Fibroblast of villous mesenchyme (primary cell): Measurements from ENCODE around the gene DNAJB14. TPM values are rescaled to one million over a fixed set of nuclear protein-coding genes. Genes with fewer than 3 reads are reported as not detected.

Experiments used
- DNase-seq: peaks from one replicate; pipeline ENCODE4 v3.0.0-alpha.2; 2010; ENCODE audit warnings: low read depth
- H3K4me3 ChIP-seq: 2 replicates; pipeline ENCODE4 v1.5.1; 2011; ENCODE audit warnings: low read depth, mild to moderate bottlenecking, low read length
- CTCF ChIP-seq: IDR thresholded peaks from 2 replicates; pipeline ENCODE4 v1.5.1; 2012; ENCODE audit warnings: low read depth, mild to moderate bottlenecking, low read length; ENCODE audit not compliant: insufficient read depth
- total RNA-seq: library from RNA; depleted of rRNA; stranded (reverse); fragments of >200 nt; gene quantifications from 2 replicates; pipeline ENCODE4 v1.2.3, GENCODE V29; 2012

DNAJB14 gene
- total RNA-seq, 1 donor = 54.8 TPM

GRCh38 chr4:99950913-99951254 is 4.5 kb upstream of the DNAJB14 start:
- TF ChIP-seq CTCF = no peak
- H3K4me3 ChIP-seq = peak overlapping the region; percentile 86
- DNase-seq = no peak

GRCh38 chr4:99949999-99950912 is 3.8 kb upstream of the DNAJB14 start, which contains the start of gene H2AZ1:
Gene H2AZ1 (minus strand): TSS chr4:99950275. CDS start chr4:99950170, 105 bp downstream.
- DNase-seq = peak; percentile 100
- H3K4me3 ChIP-seq = peak within 1 kb of the TSS; percentile 97
- no peak for TF ChIP-seq CTCF

- peak overlapping the region; percentile 97 for H3K4me3 ChIP-seq
- peak; percentile 94 for DNase-seq
- TF ChIP-seq CTCF = peak; percentile 93
Measured at GRCh38 chr4:99949034-99949998, 2.9 kb upstream of the DNAJB14 start.

- peak; percentile 4 for DNase-seq
- TF ChIP-seq CTCF = no peak
- peak overlapping the region; percentile 87 for H3K4me3 ChIP-seq
Measured at GRCh38 chr4:99947608-99948007, 1.2 kb upstream of the DNAJB14 start.

- peak overlapping the region; percentile 87 for H3K4me3 ChIP-seq
- no peak for TF ChIP-seq CTCF
- DNase-seq = peak; percentile 25
Measured at GRCh38 chr4:99947190-99947578, 766 bp upstream of the DNAJB14 start.

GRCh38 chr4:99945718-99946355 is 581 bp downstream of the DNAJB14 start:
- no peak for TF ChIP-seq CTCF
- H3K4me3 ChIP-seq = peak overlapping the region; percentile 87
- peak; percentile 32 for DNase-seq
